GM12891 (cell line): ENCODE measurements around the gene MCHR1.
"Not testable (repeated sequence)": the region's sequence is repeated elsewhere in the genome, so short reads cannot be mapped to it uniquely, and the experiment has no call there.

ENCODE experiments used
- DNase-seq: peaks from one replicate; pipeline ENCODE4 v3.0.0; 2011; ENCODE audit warnings: low spot score; ENCODE audit not compliant: insufficient read length
- FAIRE-seq: peaks from 2 replicates; lab custom pipeline; 2011; peaks lifted over from hg19 to GRCh38; lab: Jason Lieb, UNC
- PAX5 ChIP-seq: IDR thresholded peaks from 2 replicates; pipeline ENCODE4 v1.6.1; 2011; ENCODE audit warnings: low read length, moderate library complexity, mild to moderate bottlenecking; ENCODE audit not compliant: insufficient read depth, severe bottlenecking
- POLR2A ChIP-seq: IDR thresholded peaks from 2 replicates; pipeline ENCODE4 v1.6.1; 2011; ENCODE audit warnings: low read depth, low read length, control low read depth
- POLR2AphosphoS5 ChIP-seq: IDR thresholded peaks from 2 replicates; pipeline ENCODE4 v1.6.1; 2011; ENCODE audit warnings: low read depth, low read length, control low read depth
- POU2F2 ChIP-seq: IDR thresholded peaks from 2 replicates; pipeline ENCODE4 v1.6.1; 2011; ENCODE audit warnings: low read depth, mild to moderate bottlenecking, control low read depth, low read length, moderate library complexity
- SPI1 ChIP-seq: IDR thresholded peaks from 2 replicates; pipeline ENCODE4 v1.6.1; 2011; ENCODE audit warnings: low read depth, low read length, control low read depth
- TAF1 ChIP-seq: IDR thresholded peaks from 2 replicates; pipeline ENCODE4 v1.6.1; 2011; ENCODE audit warnings: low read depth, low read length, control low read depth

MCHR1 gene

GRCh38 chr22:40671369-40671768, 7.9 kb upstream of the MCHR1 start:
- no peak for FAIRE-seq
- DNase-seq, result no peak
- TF ChIP-seq POLR2AphosphoS5, result no peak
- TF ChIP-seq POU2F2, result no peak
- TF ChIP-seq PAX5, result no peak
- TF ChIP-seq POLR2A, result no peak
- no peak for TF ChIP-seq TAF1

GRCh38 chr22:40671796-40672360, 7.4 kb upstream of the MCHR1 start:
- TF ChIP-seq POLR2AphosphoS5 (no peak), SPI1 (no peak), POLR2A (no peak), PAX5 (no peak), POU2F2 (no peak), TAF1 (no peak)
- FAIRE-seq (no peak), DNase-seq (no peak)

- DNase-seq (no peak), FAIRE-seq (no peak)
- TF ChIP-seq POLR2A (no peak), PAX5 (no peak), POU2F2 (no peak), SPI1 (no peak), POLR2AphosphoS5 (no peak), TAF1 (no peak)
These were observed 6.3 kb upstream of the MCHR1 start for GRCh38 chr22:40673017-40673416.

GRCh38 chr22:40674274-40674673, 5.0 kb upstream of the MCHR1 start:
- DNase-seq (no peak), FAIRE-seq (no peak)

GRCh38 chr22:40676166-40676565, 3.1 kb upstream of the MCHR1 start:
- not testable (repeated sequence) for FAIRE-seq

More at GRCh38 chr22:40674274-40674673, 5.0 kb upstream of the MCHR1 start:
- no peak for TF ChIP-seq PAX5

GRCh38 chr22:40676644-40677043, 2.6 kb upstream of the MCHR1 start:
- DNase-seq (no peak), FAIRE-seq (no peak)
- TF ChIP-seq TAF1, result no peak
- no peak for TF ChIP-seq SPI1
- TF ChIP-seq POLR2AphosphoS5, result no peak
- TF ChIP-seq POU2F2, result no peak
- no peak for TF ChIP-seq POLR2A
- no peak for TF ChIP-seq PAX5

More at GRCh38 chr22:40676166-40676565, 3.1 kb upstream of the MCHR1 start:
- DNase-seq, result not testable (repeated sequence)

GRCh38 chr22:40678493-40679248, 613 bp upstream of the MCHR1 start:
- DNase-seq (no peak), FAIRE-seq (no peak)
- TF ChIP-seq POLR2AphosphoS5, result no peak
- TF ChIP-seq TAF1, result no peak

GRCh38 chr22:40679964-40680818, 907 bp downstream of the MCHR1 start:
- TF ChIP-seq TAF1 (no peak), POLR2AphosphoS5 (no peak), POU2F2 (no peak), PAX5 (no peak), SPI1 (no peak), POLR2A (no peak)
- DNase-seq (no peak), FAIRE-seq (no peak)

GRCh38 chr22:40680819-40681183, 1.5 kb downstream of the MCHR1 start:
- FAIRE-seq, result no peak
- TF ChIP-seq POU2F2 (no peak), SPI1 (no peak), POLR2A (no peak), TAF1 (no peak), POLR2AphosphoS5 (no peak), PAX5 (no peak)
- no peak for DNase-seq

- no peak for FAIRE-seq
- DNase-seq, result no peak
- TF ChIP-seq TAF1 (no peak), SPI1 (no peak), PAX5 (no peak), POLR2A (no peak), POU2F2 (no peak), POLR2AphosphoS5 (no peak)
These were observed 2.2 kb downstream of the MCHR1 start for GRCh38 chr22:40681451-40681850.
